Measurements from ENCODE around the gene AHSG.

DNA sequence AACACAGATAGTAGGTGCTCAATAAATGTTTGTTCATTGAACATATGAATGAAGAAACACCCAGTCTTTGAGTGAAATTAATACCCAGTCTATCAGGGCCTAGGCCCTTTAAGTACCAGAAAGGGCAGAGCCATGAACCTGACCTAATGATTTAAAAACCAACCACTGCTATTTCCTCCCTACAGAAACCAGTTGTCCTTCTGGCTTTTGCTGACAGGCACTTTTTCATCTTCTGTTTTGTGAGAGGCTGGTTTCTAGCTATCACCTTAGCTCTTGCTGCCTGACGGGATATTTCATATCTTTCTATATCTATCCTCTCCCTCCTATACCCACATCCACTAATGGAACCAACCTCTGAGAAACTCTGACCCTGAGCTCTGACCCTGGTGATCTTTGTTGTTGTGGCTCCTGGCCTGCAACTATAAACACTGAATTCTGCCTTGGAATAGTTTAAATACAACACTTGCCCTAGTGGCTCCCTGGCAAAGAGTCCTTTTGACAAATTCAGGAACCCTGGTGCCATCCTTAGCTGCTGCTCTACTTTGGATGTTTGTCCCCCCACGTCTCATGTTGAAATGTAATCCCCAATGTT lies 4.1 kb upstream of the AHSG start:
- TF ChIP-seq POLR2A (IDR thresholded peaks at IDR 0.05) = no peak
- TF ChIP-seq, protein P1, sequence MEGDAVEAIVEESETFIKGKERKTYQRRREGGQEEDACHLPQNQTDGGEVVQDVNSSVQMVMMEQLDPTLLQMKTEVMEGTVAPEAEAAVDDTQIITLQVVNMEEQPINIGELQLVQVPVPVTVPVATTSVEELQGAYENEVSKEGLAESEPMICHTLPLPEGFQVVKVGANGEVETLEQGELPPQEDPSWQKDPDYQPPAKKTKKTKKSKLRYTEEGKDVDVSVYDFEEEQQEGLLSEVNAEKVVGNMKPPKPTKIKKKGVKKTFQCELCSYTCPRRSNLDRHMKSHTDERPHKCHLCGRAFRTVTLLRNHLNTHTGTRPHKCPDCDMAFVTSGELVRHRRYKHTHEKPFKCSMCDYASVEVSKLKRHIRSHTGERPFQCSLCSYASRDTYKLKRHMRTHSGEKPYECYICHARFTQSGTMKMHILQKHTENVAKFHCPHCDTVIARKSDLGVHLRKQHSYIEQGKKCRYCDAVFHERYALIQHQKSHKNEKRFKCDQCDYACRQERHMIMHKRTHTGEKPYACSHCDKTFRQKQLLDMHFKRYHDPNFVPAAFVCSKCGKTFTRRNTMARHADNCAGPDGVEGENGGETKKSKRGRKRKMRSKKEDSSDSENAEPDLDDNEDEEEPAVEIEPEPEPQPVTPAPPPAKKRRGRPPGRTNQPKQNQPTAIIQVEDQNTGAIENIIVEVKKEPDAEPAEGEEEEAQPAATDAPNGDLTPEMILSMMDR (IDR thresholded peaks at IDR 0.05 in 8 of 11, conservative IDR thresholded peaks at IDR 0.05 in 3 of 11) = no peak
